Stimulated activated naive CD8-positive, alpha-beta T cell treated with anti-CD3 and anti-CD28 coated beads, Interleukin-15, Interleukin-2, amounts not matched to agents 100 ng/mL and 50 ng/mL, for 24 hours (primary cell): ENCODE data around the gene ZFYVE28.

Experiments used
- H3K27ac Mint-ChIP-seq: one replicate; pipeline ENCODE4 v1.8.0; 2021; ENCODE audit warnings: mild to moderate bottlenecking, mixed read lengths
- H3K27me3 Mint-ChIP-seq: one replicate; pipeline ENCODE4 v1.8.0; 2021; ENCODE audit warnings: mixed read lengths
- H3K36me3 Mint-ChIP-seq: one replicate; pipeline ENCODE4 v1.8.0; 2021; ENCODE audit warnings: low read depth, mixed read lengths
- H3K4me1 Mint-ChIP-seq: one replicate; pipeline ENCODE4 v1.8.0; 2021; ENCODE audit warnings: low read depth, mixed read lengths
- H3K4me3 Mint-ChIP-seq: one replicate; pipeline ENCODE4 v1.8.0; 2021; ENCODE audit warnings: mild to moderate bottlenecking, mixed read lengths
- H3K9me3 Mint-ChIP-seq: one replicate; pipeline ENCODE4 v1.8.0; 2021; ENCODE audit warnings: mixed read lengths

The ZFYVE28 gene

GRCh38 chr4:2356123-2357069 is 62.0 kb downstream of the ZFYVE28 start:
- Mint-ChIP-seq H3K4me3 (no peak overlapping the region), H3K27ac (no peak overlapping the region), H3K36me3 (no peaks in the 10 kb centered on the region), H3K4me1 (peaks cover 11% of the 10 kb centered on the region), H3K27me3 (no peaks in the 10 kb centered on the region), H3K9me3 (no peaks in the 10 kb centered on the region)

- Mint-ChIP-seq H3K27me3 (no peaks in the 10 kb centered on the region), H3K27ac (peak overlapping the region; percentile 26), H3K36me3 (no peaks in the 10 kb centered on the region), H3K4me1 (peaks cover 11% of the 10 kb centered on the region), H3K9me3 (no peaks in the 10 kb centered on the region), H3K4me3 (no peak overlapping the region)
Observed at GRCh38 chr4:2354760-2355159, 63.7 kb downstream of the ZFYVE28 start.

GRCh38 chr4:2354118-2354517 is 64.3 kb downstream of the ZFYVE28 start:
- Mint-ChIP-seq H3K4me1 (peaks cover 11% of the 10 kb centered on the region), H3K4me3 (no peak overlapping the region), H3K27me3 (no peaks in the 10 kb centered on the region), H3K27ac (no peak overlapping the region), H3K36me3 (no peaks in the 10 kb centered on the region), H3K9me3 (no peaks in the 10 kb centered on the region)

DNA sequence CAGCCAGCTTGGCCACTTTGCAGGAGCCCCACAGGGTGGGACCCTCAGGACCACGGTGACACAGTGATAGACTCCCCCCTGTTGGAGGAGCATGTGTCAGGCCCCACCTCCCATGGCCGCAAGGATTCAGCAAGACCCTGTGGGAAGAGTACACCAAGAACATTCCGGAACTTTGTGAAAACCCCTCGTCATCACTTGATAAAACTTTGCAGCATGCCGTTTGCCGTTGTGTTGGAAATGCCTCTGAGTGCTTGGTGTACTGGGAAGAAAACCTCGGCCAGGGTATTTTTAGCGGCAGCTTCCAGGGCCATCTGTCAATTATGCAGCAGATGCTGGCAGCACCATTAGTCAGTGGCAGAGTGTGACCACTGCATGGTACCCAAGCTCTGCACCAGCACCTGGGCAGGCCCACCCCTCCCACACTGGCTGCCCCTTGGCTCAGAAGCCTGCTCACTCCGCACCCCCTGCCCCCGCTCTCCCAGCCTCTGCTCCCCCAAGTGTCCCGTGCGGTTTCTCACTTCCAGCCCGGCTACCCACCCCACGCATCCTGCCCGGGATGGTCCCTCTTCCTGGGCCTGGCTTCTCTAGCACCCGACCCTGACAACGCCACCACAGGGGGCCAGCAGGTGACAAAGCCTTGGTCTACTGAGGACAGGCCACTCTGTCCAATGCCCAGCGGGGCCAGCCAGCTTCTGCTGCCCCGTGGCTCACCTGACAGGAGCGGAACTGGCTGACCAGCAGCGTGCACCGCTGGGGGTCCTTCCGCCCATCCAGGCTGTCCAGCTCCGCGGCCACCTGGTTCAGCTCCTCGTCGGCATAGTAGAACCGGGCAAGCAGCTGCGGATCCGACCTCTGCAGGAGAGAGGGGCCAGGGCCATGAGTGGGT is 65.0 kb downstream of the ZFYVE28 start:
- Mint-ChIP-seq H3K4me3 (no peak overlapping the region), H3K4me1 (peaks cover 11% of the 10 kb centered on the region), H3K36me3 (no peaks in the 10 kb centered on the region), H3K27me3 (no peaks in the 10 kb centered on the region), H3K27ac (no peak overlapping the region), H3K9me3 (no peaks in the 10 kb centered on the region)

- no peaks in the 10 kb centered on the region for H3K27me3 Mint-ChIP-seq
- no peaks in the 10 kb centered on the region for H3K9me3 Mint-ChIP-seq
- no peaks in the 10 kb centered on the region for H3K36me3 Mint-ChIP-seq
- H3K27ac Mint-ChIP-seq: no peak overlapping the region
- no peak overlapping the region for H3K4me3 Mint-ChIP-seq
- peaks cover 14% of the 10 kb centered on the region for H3K4me1 Mint-ChIP-seq
Observed at GRCh38 chr4:2352729-2353221, 65.7 kb downstream of the ZFYVE28 start.

GRCh38 chr4:2352171-2352570 is 66.3 kb downstream of the ZFYVE28 start:
- Mint-ChIP-seq H3K27me3 (no peaks in the 10 kb centered on the region), H3K4me1 (peaks cover 20% of the 10 kb centered on the region), H3K27ac (no peak overlapping the region), H3K4me3 (no peak overlapping the region), H3K36me3 (no peaks in the 10 kb centered on the region), H3K9me3 (no peaks in the 10 kb centered on the region)

GRCh38 chr4:2350982-2351381 is 67.5 kb downstream of the ZFYVE28 start:
- H3K27me3 Mint-ChIP-seq: no peaks in the 10 kb centered on the region
- no peaks in the 10 kb centered on the region for H3K9me3 Mint-ChIP-seq
- peaks cover 22% of the 10 kb centered on the region for H3K4me1 Mint-ChIP-seq
- no peak overlapping the region for H3K27ac Mint-ChIP-seq
- no peak overlapping the region for H3K4me3 Mint-ChIP-seq
- H3K36me3 Mint-ChIP-seq: peaks cover 5% of the 10 kb centered on the region

DNA sequence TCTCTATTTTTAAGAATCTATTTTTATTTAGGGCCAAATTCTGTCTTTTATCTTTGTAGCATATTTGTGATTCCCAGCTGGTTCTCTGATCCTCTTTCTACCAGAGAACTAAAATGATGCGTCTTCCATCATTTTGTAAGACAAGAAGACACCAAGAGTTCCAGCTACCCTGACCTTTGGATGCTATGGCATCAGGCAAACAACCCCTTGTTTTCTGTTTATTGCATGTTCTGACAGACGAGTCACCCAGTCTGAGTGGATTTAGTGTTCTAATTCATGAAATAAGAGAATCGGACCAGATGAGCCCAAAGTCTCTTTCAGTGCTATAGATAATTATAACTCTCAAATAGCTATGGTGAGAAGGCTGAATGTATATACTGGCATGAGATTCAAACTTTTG is 69.7 kb downstream of the ZFYVE28 start:
- H3K27me3 Mint-ChIP-seq: no peaks in the 10 kb centered on the region
- H3K36me3 Mint-ChIP-seq: peaks cover 13% of the 10 kb centered on the region
- H3K4me1 Mint-ChIP-seq: peaks cover 11% of the 10 kb centered on the region
- no peak overlapping the region for H3K4me3 Mint-ChIP-seq
- H3K27ac Mint-ChIP-seq: no peak overlapping the region
- peaks cover 4% of the 10 kb centered on the region for H3K9me3 Mint-ChIP-seq

DNA sequence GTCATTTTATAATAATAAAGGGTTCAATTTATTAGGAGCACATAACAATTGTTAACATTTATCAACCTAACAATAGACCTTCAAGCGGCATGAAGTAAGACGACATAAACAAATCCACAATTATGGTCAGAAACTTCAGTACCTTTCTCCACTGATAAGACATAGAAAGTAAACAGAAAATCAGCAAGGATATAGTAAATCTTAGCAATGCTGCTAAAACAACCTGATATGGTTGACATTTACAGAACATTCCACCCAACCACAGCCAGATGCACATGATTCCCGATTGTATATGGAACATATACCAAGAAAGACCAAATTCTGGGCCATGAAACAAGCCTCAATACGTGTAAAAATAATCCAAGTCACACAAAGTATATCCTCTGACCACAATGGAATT is 71.3 kb downstream of the ZFYVE28 start:
- H3K27me3 Mint-ChIP-seq: no peaks in the 10 kb centered on the region
- peaks cover 11% of the 10 kb centered on the region for H3K4me1 Mint-ChIP-seq
- peaks cover 13% of the 10 kb centered on the region for H3K36me3 Mint-ChIP-seq
- H3K4me3 Mint-ChIP-seq: no peak overlapping the region
- peaks cover 4% of the 10 kb centered on the region for H3K9me3 Mint-ChIP-seq
- H3K27ac Mint-ChIP-seq: no peak overlapping the region

DNA sequence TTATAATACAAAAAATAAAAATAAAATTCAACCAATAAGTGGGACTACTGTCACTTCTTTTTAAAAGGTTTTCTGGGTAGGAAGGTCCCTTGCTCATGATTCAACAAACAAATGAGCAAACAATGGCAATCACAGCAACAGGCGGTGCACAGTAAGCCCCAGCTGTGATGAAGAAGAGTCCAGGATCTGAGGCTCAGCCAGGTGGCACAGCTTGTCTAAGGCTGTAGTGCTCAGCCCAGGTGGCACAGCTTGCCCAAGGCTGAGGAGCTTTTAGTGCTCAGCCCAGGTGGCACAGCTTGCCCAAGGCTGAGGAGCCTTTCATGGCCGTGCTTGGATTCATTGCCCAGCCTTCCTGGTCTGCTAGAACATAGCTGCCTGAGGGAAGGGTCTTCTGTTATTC is 75.0 kb downstream of the ZFYVE28 start:
- H3K4me1 Mint-ChIP-seq: peaks cover 11% of the 10 kb centered on the region
- peaks cover 13% of the 10 kb centered on the region for H3K36me3 Mint-ChIP-seq
- no peak overlapping the region for H3K4me3 Mint-ChIP-seq
- H3K27me3 Mint-ChIP-seq: no peaks in the 10 kb centered on the region
- peaks cover 4% of the 10 kb centered on the region for H3K9me3 Mint-ChIP-seq
- no peak overlapping the region for H3K27ac Mint-ChIP-seq

GRCh38 chr4:2341911-2342652 is 76.4 kb downstream of the ZFYVE28 start:
- Mint-ChIP-seq H3K9me3 (peaks cover 4% of the 10 kb centered on the region), H3K27ac (no peak overlapping the region), H3K4me1 (peaks cover under 1% of the 10 kb centered on the region), H3K4me3 (no peak overlapping the region), H3K36me3 (peaks cover 13% of the 10 kb centered on the region), H3K27me3 (no peaks in the 10 kb centered on the region)

DNA sequence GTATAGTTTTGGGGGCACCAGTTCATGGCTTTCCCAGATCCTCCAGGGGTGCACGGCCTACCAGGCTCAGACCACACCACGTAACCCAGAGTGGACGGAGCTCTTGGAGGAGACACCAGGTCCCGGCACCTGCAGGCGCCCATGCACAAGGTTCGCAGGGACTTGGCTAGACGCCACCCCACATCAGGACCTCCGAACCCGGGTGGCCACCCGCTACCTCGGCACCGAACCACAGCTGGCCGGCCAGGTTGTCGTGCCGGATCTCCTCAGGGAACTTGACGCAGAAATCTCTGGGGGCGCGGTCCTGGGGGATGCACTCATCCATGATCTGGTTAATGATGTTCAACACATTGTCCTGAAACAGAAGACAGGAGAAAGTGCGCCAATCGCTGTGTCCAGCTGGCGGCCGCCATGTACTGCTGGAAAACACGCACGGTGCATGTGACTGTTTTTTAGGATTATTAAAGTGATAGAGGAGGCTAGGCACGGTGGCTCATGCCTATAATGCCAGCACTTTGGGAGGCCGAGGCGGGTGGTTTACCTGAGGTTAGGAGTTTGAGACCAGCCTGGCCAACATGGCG is 77.1 kb downstream of the ZFYVE28 start:
- Mint-ChIP-seq H3K4me3 (no peak overlapping the region), H3K27ac (no peak overlapping the region), H3K27me3 (no peaks in the 10 kb centered on the region), H3K36me3 (peaks cover 8% of the 10 kb centered on the region), H3K9me3 (peaks cover 4% of the 10 kb centered on the region), H3K4me1 (no peaks in the 10 kb centered on the region)

- peaks cover 4% of the 10 kb centered on the region for H3K9me3 Mint-ChIP-seq
- H3K36me3 Mint-ChIP-seq: peaks cover 5% of the 10 kb centered on the region
- H3K27ac Mint-ChIP-seq: no peak overlapping the region
- H3K4me1 Mint-ChIP-seq: no peaks in the 10 kb centered on the region
- no peak overlapping the region for H3K4me3 Mint-ChIP-seq
- H3K27me3 Mint-ChIP-seq: no peaks in the 10 kb centered on the region
Observed at GRCh38 chr4:2340272-2341061, 78.0 kb downstream of the ZFYVE28 start.
